GM20431 (cell line): ENCODE measurements around the gene GPR132.
"Not testable (repeated sequence)": the region's sequence is repeated elsewhere in the genome, so short reads cannot be mapped to it uniquely, and the experiment has no call there.

ENCODE experiments used
- in situ Hi-C: fragments of 300-500 bp; cut with MseI, MboI; formaldehyde crosslinking; loops from one replicate; pipeline ENCODE4 v1.15.0; 2020; ENCODE audit warnings: low sequenced_read_pairs; ENCODE audit not compliant: unreplicated experiment

The GPR132 gene

GRCh38 chr14:105065280-105066228 is at the start of gene GPR132:
Gene GPR132, minus strand, starts transcription at chr14:105065430. Its CDS starts 10,010 bp downstream, at chr14:105055420.
- in situ Hi-C loops = no loop called here

GRCh38 chr14:105109243-105109642 is 44.0 kb upstream of the GPR132 start:
- in situ Hi-C loops = not testable (repeated sequence)

- in situ Hi-C loops = no loop called here
Measured at GRCh38 chr14:105108516-105108864, 43.3 kb upstream of the GPR132 start.

- in situ Hi-C loops = no loop called here
Measured at GRCh38 chr14:105107781-105108515, 42.7 kb upstream of the GPR132 start.

- in situ Hi-C loops = no loop called here
Measured at GRCh38 chr14:105107351-105107750, 42.1 kb upstream of the GPR132 start.

GRCh38 chr14:105105158-105105557 is 39.9 kb upstream of the GPR132 start:
- in situ Hi-C loops = no loop called here

GRCh38 chr14:105102893-105103292 is 37.7 kb upstream of the GPR132 start:
- in situ Hi-C loops = no loop called here

- in situ Hi-C loops = no loop called here
Measured at GRCh38 chr14:105102361-105102870, 37.2 kb upstream of the GPR132 start.

- in situ Hi-C loops = no loop called here
Measured at GRCh38 chr14:105100910-105101309, 35.7 kb upstream of the GPR132 start.

- in situ Hi-C loops = no loop called here
Measured at GRCh38 chr14:105099778-105100177, 34.5 kb upstream of the GPR132 start.

GRCh38 chr14:105098316-105098715 is 33.1 kb upstream of the GPR132 start:
- in situ Hi-C loops = no loop called here

GRCh38 chr14:105097794-105098127 is 32.5 kb upstream of the GPR132 start:
- in situ Hi-C loops = no loop called here

- in situ Hi-C loops = no loop called here
Measured at GRCh38 chr14:105096206-105096875, 31.1 kb upstream of the GPR132 start.

GRCh38 chr14:105095236-105095805 is 30.1 kb upstream of the GPR132 start:
- in situ Hi-C loops = no loop called here

- in situ Hi-C loops = no loop called here
Measured at GRCh38 chr14:105094193-105094907, 29.1 kb upstream of the GPR132 start.

GRCh38 chr14:105093431-105094192 is 28.4 kb upstream of the GPR132 start:
- in situ Hi-C loops = no loop called here

- in situ Hi-C loops = no loop called here
Measured at GRCh38 chr14:105093038-105093430, 27.8 kb upstream of the GPR132 start.

- in situ Hi-C loops = no loop called here
Measured at GRCh38 chr14:105092171-105093037, 27.2 kb upstream of the GPR132 start.
